Sciatic nerve (tissue), 2 donors: ENCODE results near the gene POLDIP3. TPM values are rescaled to one million over a fixed set of nuclear protein-coding genes. Genes with fewer than 3 reads are reported as not detected.

Experiments used
- ATAC-seq: fragments of 200-7000 bp; cut with Tn5 transposase; one replicate; pipeline ENCODE4 v1.9.1; 2020; ENCODE audit warnings: mild to moderate bottlenecking, moderate library complexity
- DNase-seq: peaks from one replicate; pipeline ENCODE4 v3.0.0-alpha.2; 2020; ENCODE audit warnings: low spot score
- intact Hi-C: fragments of 100-400 bp; cut with DNase I; formaldehyde crosslinking; loops from one replicate; pipeline ENCODE4 v1.14.2; 2022
- total RNA-seq: library from RNA; stranded (reverse); fragmentation: NEBNext Ultra II Directional; extraction: Animal tissue kit (Norgen Biotek cat#: 25700); gene quantifications from one replicate; pipeline ENCODE4 v1.2.1, GENCODE V29; 2021
- donor health status: DM: no; HTN: no; CAD: no.
- donor health status: DM: no; HTN: no; CAD: no.

Gene POLDIP3
- total RNA-seq, 1 donor from 2014 or later = 81.5 TPM

DNA sequence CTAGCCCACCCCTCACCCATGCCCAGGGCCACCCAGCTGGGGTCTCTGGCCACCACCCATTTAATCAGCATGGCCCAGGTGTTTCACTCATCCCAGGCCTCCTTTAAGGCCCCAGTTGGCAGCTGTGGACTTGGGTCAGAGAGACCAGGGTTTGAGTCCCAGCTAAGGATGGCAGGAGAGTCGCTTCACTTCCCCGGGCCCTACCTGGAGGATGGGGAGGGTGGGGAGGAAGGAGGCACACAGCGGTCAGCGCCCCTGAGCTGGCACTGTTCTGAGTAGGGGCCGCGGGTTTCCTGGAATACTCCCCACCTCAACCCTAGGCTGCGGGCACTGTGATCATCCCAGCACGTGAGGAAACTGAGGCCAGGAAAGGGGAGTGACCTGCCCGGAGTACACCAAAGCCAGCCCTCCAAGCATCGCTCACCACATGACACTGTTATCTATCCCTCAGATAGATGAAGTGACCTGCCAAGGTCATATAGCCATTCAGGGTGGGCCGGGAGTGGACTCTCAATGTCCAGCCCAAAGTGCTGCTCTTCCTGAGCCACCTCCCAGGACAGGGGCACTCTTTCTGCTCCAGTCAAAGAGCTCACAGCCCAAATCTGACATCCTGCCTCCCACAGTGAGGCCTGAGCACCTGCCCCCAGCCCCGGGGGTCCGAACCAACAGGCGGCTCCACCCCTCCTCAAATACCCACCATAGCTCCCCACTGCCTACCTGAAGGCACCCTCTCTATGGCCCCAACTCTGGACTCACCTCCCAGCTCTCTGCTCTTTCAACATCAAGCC lies 29.1 kb upstream of the POLDIP3 start:
- intact Hi-C loops = no loop called here
- ATAC-seq = no peak
- DNase-seq = no peak

DNA sequence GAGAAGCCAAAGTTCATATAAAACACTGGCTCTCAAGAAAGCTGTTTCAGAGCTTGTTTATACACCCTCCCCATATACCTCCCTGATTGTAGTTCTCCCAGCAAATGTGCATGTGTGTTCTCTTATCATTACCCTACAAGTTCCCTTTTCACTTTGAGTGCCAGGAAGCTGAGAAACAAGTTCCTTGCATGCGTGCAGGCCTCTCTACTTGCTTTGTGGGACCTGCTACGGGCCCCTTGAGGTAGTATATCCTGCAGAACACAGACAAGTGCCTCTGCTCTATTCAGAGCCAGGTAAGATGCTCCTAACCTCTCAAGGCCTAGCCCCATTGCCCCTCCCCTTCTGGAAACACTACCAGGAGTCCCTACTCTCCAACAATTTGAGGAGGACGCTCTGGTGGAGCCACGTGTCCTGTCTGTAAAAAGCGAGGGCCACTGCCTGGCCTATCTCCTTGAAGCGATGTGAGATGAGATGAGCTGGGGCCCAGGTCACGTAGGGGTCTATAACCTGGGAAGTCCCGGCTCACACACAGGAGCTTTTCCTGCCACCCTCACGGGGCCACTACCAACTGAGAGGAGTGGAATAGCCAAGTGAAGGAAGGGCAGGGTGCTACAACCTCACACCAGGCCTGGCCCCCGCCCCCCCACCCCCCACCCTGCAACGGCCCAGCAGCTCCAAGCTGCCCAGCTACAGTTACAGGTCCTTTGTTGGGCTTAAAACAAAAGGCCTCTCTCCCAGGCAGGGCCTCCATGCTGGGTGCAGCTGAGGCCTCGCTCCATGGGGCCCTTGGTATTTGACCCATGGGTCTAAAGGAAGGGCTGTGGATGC lies 28.3 kb upstream of the POLDIP3 start:
- no peak for ATAC-seq
- intact Hi-C loops = no loop called here
- no peak for DNase-seq

DNA sequence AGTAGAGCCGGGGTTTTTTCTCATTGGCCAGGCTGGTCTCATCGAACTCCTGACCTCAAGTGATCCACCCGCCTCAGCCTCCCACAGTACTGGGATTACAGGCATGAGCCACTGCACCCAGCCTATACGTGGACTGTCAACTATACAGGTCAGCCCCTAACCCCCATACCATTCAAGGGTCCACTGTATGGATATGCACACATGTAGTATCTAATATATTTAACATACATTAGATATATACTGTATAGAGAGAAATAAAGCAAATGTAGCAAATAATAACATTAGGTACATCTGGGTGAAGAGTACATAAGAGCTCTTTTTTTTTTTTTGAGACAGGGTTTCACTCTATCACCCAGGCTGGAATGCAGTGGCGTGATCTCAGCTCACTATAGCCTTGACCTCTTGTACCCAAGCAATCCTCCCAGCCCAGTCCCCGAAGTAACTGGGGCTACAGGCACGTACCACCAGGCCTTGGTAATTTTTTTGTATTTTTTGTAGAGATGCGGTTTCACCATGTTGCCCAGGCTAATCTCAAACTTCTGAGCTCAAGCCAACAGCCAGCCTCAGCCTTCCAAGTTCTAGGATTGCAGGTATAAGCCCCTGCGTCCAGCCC lies 27.2 kb upstream of the POLDIP3 start:
- no peak for DNase-seq
- intact Hi-C loops = no loop called here
- no peak for ATAC-seq

DNA sequence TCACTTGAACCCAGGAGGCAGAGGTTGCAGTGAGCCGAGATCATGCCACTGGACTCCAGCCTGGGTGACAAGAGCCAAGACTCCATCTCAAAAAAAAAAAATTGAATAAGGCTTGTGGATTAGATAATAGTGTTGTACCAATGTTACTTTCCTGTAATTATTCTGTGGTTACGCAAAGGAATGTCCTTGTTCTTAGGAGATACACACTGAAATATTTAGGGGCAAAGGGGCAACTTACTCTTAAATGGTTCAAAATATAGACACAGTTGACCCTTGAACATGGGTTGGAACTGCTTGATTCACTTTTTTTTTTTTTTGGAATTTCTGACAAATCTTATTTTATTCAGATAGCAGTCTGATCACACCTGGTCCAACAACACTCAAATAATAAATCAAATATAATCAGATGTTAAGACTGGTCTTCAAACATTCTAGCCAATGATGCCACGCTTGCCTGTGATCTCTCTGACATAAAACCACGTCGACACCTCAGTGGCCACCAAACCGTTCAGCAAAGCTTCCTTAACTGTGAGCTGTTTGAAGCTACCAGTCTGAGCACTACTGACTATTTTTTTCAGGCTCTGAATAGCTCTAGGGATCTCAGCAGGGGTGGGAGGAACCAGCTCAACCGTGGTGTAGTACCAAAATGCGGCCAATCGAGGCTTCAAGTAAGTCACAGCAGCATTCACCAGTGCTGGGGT lies 25.0 kb upstream of the POLDIP3 start:
- ATAC-seq = peak; percentile 45
- DNase-seq = no peak
- intact Hi-C loops = no loop called here

DNA sequence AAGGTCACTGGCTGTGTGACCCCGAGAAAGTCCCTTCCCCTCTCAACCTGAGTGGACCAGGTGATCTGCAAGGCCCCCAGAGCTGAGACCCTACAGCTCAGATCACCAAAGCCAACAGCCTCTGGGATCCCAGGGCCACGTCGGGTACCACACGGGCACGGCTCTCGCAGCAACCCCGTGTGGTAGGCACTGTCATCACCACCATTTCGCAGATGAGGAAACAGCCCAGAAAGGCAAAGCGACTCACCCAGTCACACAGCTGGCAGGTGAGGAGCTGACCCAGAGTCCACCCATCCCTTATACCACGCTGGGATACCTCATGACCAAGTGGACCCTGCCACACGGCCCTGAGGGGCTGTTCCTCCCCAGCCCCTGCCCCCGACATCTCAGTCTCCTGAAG lies 22.9 kb upstream of the POLDIP3 start:
- ATAC-seq (no peak), DNase-seq (no peak)
- intact Hi-C loops = no loop called here

DNA sequence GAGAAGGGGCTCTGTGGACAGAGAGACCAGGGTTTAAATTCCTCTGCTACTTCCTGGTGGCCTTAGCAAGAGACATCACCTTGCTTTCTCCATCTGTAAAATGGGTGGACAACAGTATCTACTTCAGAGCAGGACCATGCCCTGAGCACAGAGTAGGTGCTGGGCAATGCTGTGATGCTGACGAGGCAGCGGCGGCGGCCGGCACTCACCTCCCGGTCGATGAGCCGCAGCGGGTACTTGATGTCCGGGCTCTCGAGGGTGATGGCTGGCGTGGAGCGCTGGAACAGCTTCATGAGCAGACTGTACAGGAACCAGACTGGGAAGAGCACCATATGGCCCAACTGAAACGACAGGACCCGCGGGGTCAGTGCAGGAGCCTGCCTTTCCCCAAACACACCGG lies 21.8 kb upstream of the POLDIP3 start:
- no peak for DNase-seq
- intact Hi-C loops = no loop called here
- ATAC-seq = no peak

DNA sequence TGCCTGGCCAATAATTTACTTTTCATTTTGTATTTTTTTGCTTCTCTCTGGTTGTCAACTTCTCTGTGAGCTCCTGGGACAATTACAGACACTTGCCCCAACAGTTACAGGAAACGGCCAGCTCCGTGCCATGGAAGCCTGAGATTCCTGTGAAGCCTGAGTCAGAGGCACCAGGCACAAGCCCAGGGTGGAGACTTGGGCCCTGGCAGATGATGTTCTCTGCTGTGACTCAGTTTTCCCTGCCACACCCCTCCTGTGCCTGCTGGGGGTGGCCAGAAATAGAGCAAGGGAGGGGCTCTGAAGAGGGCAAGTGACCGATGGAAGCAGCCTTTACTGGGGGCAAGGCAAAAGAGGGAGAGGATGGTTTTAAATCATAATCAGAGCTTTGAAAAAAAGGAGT lies 20.8 kb upstream of the POLDIP3 start:
- no peak for DNase-seq
- ATAC-seq = peak; percentile 61
- intact Hi-C loops = no loop called here

DNA sequence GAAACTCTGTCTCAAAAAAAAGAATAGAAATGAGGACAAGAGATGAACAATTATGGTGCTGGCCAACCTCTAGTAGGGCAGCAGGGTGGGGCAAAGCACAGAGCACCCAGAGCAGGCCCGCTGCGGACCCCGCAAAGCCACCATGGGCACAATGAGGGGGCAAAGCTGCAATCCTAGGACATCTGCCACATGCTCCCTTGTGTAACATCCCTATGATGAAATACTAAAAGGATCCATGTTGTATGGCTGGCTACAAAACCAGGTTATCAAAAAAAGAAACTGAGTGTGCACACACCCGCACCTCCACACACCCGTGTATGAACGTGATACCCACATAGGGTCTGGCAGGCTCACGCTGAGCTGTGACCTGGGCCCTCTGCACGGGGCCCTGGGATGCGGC lies 18.3 kb upstream of the POLDIP3 start:
- intact Hi-C loops = no loop called here
- no peak for DNase-seq
- ATAC-seq = no peak

DNA sequence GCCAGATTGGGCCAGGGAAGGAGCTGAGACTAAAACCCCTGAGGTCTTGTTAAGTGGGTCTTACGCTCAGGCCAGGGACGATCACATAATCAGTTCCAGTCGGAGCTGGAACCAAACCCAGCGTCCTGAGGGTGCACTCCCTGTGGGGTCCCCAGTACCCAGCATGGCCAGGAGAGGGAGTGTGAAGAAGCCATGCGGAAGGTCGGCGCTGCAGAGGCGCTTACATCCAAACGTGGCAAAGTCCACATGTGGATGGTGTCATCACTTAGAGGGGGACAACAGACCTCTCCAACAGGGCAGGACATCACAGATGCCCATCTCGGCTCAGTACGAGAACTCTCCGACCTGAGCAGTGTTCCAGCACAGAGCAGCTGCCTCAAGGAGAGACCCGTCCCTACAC lies 17.4 kb upstream of the POLDIP3 start:
- ATAC-seq (peak; percentile 8), DNase-seq (no peak)
- intact Hi-C loops = no loop called here

DNA sequence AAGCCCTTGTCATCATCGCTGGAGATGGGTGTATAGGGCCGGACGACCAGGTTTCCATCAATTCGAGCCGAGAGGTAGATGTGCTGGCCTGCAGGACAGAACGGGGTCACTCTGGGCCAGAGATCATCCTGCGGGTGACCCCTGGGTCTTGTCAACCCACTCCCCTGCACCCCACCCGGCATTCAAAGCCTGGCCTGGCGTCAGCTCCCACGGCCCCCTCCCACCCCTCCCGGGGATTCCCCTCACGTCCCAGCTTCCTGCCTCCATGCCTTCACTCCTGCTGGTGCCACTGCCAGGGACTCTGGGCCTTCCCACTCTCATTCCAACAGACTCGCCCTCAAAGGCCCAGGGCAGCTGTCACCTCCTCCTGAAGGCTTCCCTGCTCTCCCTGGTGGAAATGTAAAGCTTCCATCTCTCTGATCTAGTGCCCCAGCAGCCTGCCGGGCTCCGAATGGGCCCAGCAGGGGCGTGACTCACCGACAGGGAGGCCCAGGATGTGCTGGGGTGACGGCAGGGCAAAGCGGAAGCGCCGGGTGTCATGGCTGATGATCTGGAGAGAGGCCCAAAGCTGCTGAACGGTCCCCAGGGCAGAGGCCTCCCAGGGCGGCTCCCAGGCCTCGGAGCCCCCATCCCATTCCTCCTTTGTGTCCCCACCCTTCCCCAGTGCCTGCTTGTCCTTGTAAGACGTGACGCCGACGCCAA lies 16.4 kb upstream of the POLDIP3 start:
- intact Hi-C loops = no loop called here
- ATAC-seq = no peak
- no peak for DNase-seq

DNA sequence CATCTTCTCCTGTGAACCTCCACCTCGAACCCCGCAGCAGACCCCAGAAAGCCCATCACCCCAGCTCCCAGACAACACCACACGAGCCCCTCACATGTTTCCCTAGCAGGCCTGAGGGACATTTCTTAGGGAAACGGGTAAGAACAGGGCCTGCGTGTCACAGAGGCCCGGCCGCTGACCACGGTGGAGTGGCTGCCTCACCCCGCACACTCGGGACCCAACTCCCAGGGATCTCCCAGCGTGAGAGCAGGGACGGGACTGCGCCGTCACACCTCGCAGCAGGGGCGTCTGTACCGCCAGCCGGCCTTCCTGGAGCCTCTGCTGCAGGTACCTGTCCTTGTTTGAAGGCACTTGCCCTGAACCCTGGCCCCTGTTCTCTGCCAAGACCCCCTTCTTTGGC lies 15.5 kb upstream of the POLDIP3 start:
- ATAC-seq (no peak), DNase-seq (no peak)
- intact Hi-C loops = no loop called here

DNA sequence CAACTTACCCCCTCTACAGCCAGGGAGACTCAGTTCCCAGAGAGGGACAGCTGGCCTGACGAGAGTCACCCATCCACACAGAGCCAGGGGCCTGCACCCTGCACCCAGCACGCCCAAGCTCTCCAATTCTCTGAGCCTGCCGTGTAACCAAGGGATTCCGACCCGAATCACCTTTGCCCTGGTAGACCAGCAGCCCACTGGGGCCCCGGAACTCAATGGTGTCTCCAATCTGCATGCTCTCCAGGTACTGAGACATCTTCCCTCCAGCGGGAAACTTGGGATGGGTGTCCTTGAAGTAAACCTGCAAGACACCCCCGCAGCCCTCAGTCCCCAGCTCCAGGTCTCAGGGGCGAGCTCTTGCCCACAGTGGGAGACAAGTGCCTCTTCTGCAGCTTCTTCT lies 13.3 kb upstream of the POLDIP3 start:
- intact Hi-C loops = no loop called here
- ATAC-seq (no peak), DNase-seq (no peak)

DNA sequence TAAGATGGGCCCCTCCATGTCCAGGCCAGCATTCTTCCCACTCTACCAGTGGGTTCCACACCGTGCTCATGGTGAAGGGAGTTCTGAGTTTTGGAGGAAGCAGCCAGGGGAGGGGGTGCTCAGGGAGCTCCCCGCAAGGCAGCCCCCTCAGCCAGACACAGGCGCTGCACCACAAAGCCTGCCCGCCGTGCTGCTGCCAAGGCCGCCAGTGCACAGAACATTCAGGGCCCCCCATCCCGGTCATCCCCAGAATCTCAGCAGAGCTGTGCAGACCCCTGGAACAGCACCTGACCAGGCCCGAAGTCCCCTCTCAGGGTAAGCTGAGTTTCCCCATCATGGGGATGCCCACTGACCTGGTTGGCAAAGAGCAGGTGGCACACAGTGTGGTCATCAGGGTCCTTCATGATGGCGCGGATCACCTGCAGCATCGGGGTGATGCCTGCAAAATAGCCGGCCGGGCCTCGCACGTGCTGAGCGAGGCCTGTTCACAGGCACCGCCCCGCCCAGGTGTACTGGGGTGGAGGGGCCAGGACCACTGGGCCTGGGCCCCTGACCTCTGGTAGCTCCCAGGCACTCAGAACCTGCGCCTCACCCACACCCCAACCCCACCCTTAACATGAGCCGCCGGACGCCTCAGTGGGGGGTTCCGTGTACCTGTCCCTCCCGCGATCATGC lies 12.4 kb upstream of the POLDIP3 start:
- intact Hi-C loops = no loop called here
- ATAC-seq = no peak
- DNase-seq = no peak

DNA sequence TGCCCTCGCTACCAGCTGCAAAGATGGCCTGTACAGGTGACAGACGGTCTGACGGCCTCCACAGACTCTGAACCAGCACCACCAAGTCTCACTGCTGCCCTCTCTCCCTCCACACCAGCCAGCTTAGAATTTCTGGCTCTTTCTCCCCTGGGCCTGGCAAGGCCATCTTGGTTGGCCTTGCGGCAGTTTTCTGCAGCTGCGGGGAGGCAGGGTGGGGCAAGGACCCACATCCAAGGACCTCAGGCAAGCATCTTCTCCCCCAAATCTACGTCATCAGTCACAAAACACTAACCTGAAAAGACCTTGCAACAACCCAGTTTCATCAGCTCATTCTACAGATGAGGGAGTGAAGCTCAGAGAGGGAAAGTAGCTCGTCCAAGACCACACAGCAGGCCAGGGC lies 11.7 kb upstream of the POLDIP3 start:
- intact Hi-C loops = no loop called here
- no peak for ATAC-seq
- no peak for DNase-seq

DNA sequence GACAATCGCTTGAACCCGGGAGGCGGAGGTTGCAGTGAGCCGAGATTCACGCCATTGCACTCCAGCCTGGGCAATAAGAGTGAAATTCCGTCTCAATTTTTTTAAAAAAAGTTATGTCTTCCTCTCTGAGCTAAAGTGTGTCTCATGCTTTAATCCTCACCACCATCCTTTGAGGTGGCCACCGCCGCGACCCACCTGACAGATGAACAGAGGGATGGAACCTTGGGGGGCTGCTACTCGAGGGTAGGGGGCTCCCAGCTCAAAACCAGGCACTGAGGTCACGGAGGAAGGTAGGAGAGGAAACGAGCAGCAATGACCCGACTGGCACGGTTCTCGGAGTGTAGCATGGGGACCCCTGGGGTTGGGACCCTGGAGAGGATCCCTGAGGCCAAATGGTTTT lies 10.7 kb upstream of the POLDIP3 start:
- ATAC-seq (no peak), DNase-seq (no peak)
- intact Hi-C loops = no loop called here

DNA sequence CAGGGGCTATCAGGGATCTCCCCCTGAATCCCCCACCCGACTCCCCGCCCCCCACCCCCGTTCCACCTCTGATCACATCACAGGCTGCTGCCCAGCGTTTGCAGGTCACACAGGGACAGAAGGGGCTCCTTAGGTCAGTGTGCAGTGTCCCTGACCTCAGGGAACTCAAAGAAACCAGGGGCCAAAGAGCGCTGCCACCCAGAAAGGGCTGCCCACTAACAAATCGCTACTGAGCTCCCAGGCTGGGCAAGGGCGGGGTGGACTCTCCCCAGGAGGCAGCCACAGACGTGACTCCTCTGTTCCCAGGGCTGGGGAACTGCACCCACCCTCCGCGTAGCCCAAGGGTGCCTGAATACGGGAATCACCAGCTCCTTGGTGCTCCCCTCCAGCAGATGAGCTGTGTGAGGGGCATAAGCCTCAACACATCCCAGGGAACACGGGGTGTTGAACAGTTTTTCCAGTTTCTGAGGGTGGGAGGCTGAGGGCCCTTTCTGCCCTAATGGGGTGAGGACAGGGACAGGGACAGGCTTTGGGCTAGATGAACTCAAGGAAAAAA lies 9.9 kb upstream of the POLDIP3 start:
- intact Hi-C loops = no loop called here
- ATAC-seq = no peak
- no peak for DNase-seq

DNA sequence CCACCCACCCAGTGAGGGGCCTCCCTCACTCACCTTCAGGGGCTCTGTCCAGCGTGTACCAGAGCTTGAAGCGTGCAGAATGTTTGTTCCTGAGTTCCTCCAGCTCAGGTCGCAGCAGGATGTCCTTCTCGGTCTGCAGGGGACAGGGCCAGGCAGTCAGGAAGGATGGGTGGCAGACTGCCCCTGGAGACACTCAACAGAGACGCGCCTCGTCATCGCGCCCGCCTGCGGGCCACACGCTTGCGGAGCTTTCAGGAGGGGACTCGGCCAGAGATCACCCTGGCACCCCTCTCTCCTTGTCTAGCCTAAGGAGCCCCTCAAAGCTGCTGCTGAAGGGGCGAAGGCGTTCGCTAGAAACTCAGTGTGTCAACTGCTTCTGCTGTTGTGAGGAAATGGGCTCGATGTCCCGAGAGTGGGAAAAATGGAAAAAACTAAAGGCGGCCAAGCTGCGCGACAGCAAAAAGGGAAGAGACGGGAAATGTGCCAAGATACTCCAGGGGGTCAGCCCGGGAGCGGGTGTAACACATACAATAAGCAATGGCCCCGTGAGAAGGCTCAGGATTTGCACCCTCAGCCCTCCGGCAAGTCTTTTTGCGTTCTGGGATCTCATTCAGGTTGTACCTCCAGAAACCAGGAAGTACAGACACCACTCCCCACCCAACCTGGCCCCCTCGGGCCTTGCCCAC lies 9.2 kb upstream of the POLDIP3 start:
- no peak for DNase-seq
- intact Hi-C loops = no loop called here
- ATAC-seq = no peak

DNA sequence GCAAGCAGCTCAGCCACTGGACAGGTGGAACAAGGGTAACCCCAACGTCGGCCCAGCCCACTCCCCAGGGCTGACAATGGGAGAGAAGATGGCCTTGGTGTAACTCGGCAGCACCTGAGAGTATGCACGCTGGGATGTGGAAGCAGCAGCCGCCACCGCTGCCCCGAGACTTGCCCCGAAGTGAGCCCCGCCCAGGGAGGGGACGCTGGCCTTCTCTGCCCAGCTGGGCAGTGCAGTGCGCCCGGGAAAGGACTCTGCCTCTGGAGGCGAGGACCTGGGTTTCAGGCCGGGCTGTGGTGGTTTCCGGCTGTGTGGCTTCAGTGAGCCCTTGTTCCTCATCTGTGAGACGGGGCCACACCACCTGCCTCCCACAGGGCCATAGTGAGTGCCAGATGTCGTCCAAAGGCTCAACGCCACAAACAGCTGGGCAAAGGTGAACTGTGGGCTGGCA lies 8.6 kb upstream of the POLDIP3 start:
- intact Hi-C loops = no loop called here
- DNase-seq (no peak), ATAC-seq (no peak)
